GM23338 (cell line): Measurements from ENCODE around the gene SSBP2. TPM values are rescaled to one million over a fixed set of nuclear protein-coding genes. Genes with fewer than 3 reads are reported as not detected.

Source experiments
- ATAC-seq: fragments of 200-7000 bp; cut with Tn5 transposase; 3 replicates; pipeline ENCODE4 v1.9.1; 2020
- DNase-seq: peaks from one replicate; pipeline ENCODE4 v3.0.0-alpha.2; 2015; ENCODE audit warnings: low spot score
- H2AFZ ChIP-seq: fragments of 200-600 bp; sonication (generic); 2 replicates; pipeline ENCODE4 v1.8.0; 2016; ENCODE audit warnings: antibody characterized with exemption, mild to moderate bottlenecking, moderate library complexity
- H3F3A ChIP-seq: fragments of 200-600 bp; sonication (generic); replicated peaks from 2 replicates; pipeline ENCODE4 v1.8.0; 2017; ENCODE audit warnings: antibody characterized with exemption, mixed run types, low read depth
- H3K27ac ChIP-seq: fragments of 200-600 bp; sonication (generic); 2 replicates; pipeline ENCODE4 v1.6.1; 2016; ENCODE audit warnings: low read depth
- H3K27me3 ChIP-seq: fragments of 200-600 bp; sonication (generic); 2 replicates; pipeline ENCODE4 v1.8.0; 2016; ENCODE audit warnings: mild to moderate bottlenecking, mixed run types, moderate library complexity; ENCODE audit not compliant: insufficient read depth
- H3K36me3 ChIP-seq: fragments of 200-600 bp; sonication (generic); 2 replicates; pipeline ENCODE4 v1.8.0; 2016; ENCODE audit warnings: mild to moderate bottlenecking; ENCODE audit not compliant: insufficient read depth
- H3K4me1 ChIP-seq: fragments of 200-600 bp; sonication (generic); 2 replicates; pipeline ENCODE4 v1.8.0; 2016; ENCODE audit warnings: mild to moderate bottlenecking, moderate library complexity; ENCODE audit not compliant: insufficient read depth
- H3K4me2 ChIP-seq: fragments of 200-600 bp; sonication (generic); 2 replicates; pipeline ENCODE4 v1.7.1; 2017; ENCODE audit warnings: mixed run types
- H3K4me3 ChIP-seq: fragments of 200-600 bp; sonication (generic); 2 replicates; pipeline ENCODE4 v1.6.1; 2016; ENCODE audit warnings: mixed run types
- H3K79me2 ChIP-seq: fragments of 200-600 bp; sonication (generic); replicated peaks from 2 replicates; pipeline ENCODE4 v1.8.0; 2017; ENCODE audit warnings: mild to moderate bottlenecking; ENCODE audit not compliant: insufficient read depth
- H3K9me2 ChIP-seq: fragments of 200-600 bp; sonication (generic); 2 replicates; pipeline ENCODE4 v1.8.0; 2017; ENCODE audit not compliant: insufficient read depth
- H4K20me1 ChIP-seq: fragments of 200-600 bp; sonication (generic); replicated peaks from 2 replicates; pipeline ENCODE4 v1.8.0; 2017; ENCODE audit warnings: mild to moderate bottlenecking; ENCODE audit not compliant: insufficient read depth
- H3K27ac Mint-ChIP-seq: 2 replicates; pipeline ENCODE4 v1.8.0; 2020; ENCODE audit warnings: inconsistent platforms, mild to moderate bottlenecking, moderate library complexity, mixed read lengths
- H3K27me3 Mint-ChIP-seq: 3 replicates; pipeline ENCODE4 v1.8.0; 2022; ENCODE audit warnings: low read depth, mild to moderate bottlenecking, moderate library complexity, mixed read lengths, inconsistent platforms; ENCODE audit not compliant: insufficient read depth, poor library complexity
- H3K36me3 Mint-ChIP-seq: 3 replicates; pipeline ENCODE4 v1.8.0; 2021; ENCODE audit warnings: low read depth, mild to moderate bottlenecking, inconsistent platforms, moderate library complexity, mixed read lengths
- H3K4me1 Mint-ChIP-seq: 3 replicates; pipeline ENCODE4 v1.8.0; 2020; ENCODE audit warnings: mild to moderate bottlenecking, inconsistent platforms, mixed read lengths
- H3K4me3 Mint-ChIP-seq: 3 replicates; pipeline ENCODE4 v1.8.0; 2021; ENCODE audit warnings: moderate library complexity, mild to moderate bottlenecking, inconsistent platforms, mixed read lengths
- H3K9me3 Mint-ChIP-seq: 3 replicates; pipeline ENCODE4 v1.8.0; 2020; ENCODE audit warnings: moderate library complexity, mild to moderate bottlenecking, inconsistent platforms, mixed read lengths
- CREB1 ChIP-seq: fragments of 250-450 bp; sonication (Bioruptor Pico); IDR thresholded peaks from 2 replicates; pipeline ENCODE4 v1.5.0; 2020; ENCODE audit warnings: low read depth, mild to moderate bottlenecking, moderate library complexity
- CTCF ChIP-seq, 2 experiments: fragments of 200-600 bp in 1 of 2; sonication (generic) in 1 of 2; conservative IDR thresholded peaks; 2 replicates each; pipeline versions ENCODE4 v1.5.1 to v1.6.1; 2016 to 2017; ENCODE audit warnings: antibody characterized with exemption in 2 of 2, low read depth in 2 of 2, mild to moderate bottlenecking in 2 of 2, moderate library complexity in 1 of 2
- ETS1 ChIP-seq: IDR thresholded peaks from 2 replicates; pipeline ENCODE4 v1.6.1; 2016; ENCODE audit warnings: antibody characterized with exemption
- EZH2 ChIP-seq: fragments of 200-600 bp; sonication (generic); IDR thresholded peaks from one replicate; pipeline ENCODE4 v1.8.0; 2017; ENCODE audit warnings: antibody characterized with exemption, mild to moderate bottlenecking, low read depth; ENCODE audit not compliant: unreplicated experiment
- JUNB ChIP-seq: IDR thresholded peaks from one replicate; pipeline ENCODE4 v1.6.1; 2016; ENCODE audit warnings: antibody characterized with exemption; ENCODE audit not compliant: unreplicated experiment
- NANOG ChIP-seq: IDR thresholded peaks from 2 replicates; pipeline ENCODE4 v1.6.1; 2016; ENCODE audit warnings: antibody characterized with exemption, borderline replicate concordance
- POLR2AphosphoS5 ChIP-seq: IDR thresholded peaks from 2 replicates; pipeline ENCODE4 v1.6.1; 2016; ENCODE audit warnings: antibody characterized with exemption, low read depth
- REST ChIP-seq: IDR thresholded peaks from one replicate; pipeline ENCODE4 v1.6.1; 2018; ENCODE audit warnings: antibody characterized with exemption; ENCODE audit not compliant: unreplicated experiment
- STAT1 ChIP-seq: IDR thresholded peaks from one replicate; pipeline ENCODE4 v1.6.1; 2016; ENCODE audit warnings: antibody characterized with exemption; ENCODE audit not compliant: unreplicated experiment
- ZNF114 ChIP-seq: fragments of 250-450 bp; sonication (Bioruptor Pico); IDR thresholded peaks from 2 replicates; pipeline ENCODE4 v1.5.0; 2020; ENCODE audit warnings: mild to moderate bottlenecking, moderate library complexity
- ZNF331 ChIP-seq: fragments of 250-450 bp; sonication (Bioruptor Pico); IDR thresholded peaks from 2 replicates; pipeline ENCODE4 v1.5.0; 2020; ENCODE audit warnings: low read depth, mild to moderate bottlenecking, moderate library complexity
- ZNF462 ChIP-seq: fragments of 250-450 bp; sonication (Bioruptor Pico); IDR thresholded peaks from 2 replicates; pipeline ENCODE4 v1.5.0; 2020; ENCODE audit warnings: mild to moderate bottlenecking, moderate library complexity
- polyA plus RNA-seq: library from polyadenylated mRNA; unstranded; fragments of >200 nt; fragmentation: Nextera tagmentation; extraction: Ambion mirVana; gene quantifications from 2 replicates; pipeline ENCODE4 v1.2.1, GENCODE V29; 2016
- total RNA-seq: library from RNA; depleted of rRNA; stranded (reverse); fragments of >200 nt; shearing (Covaris generic); gene quantifications from 2 replicates; pipeline ENCODE4 v1.2.3, GENCODE V29; 2014

The SSBP2 gene
- total and polyA plus RNA-seq, 2 experiments from 2014 or later, result 21.5 to 24.7 TPM

DNA sequence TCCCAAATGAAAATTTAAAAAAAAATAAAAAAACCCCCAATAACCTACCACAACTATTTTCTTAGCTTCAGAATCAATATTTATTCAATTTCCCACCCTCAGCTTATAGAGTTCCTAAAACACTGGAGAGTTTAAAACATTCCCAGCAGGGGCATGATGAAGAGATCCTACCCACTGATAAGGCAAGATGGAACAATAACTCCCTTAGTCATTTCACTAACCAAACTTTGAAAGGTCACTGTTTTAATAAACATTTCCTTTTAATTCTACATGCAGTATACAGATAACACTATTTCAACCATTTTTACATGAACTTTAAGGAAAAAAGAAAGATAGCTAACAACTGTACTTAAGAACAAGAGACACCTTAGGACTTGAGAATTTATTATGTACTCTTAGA lies 322.0 kb downstream of the SSBP2 start:
- H3K27ac Mint-ChIP-seq, result no peak overlapping the region
- TF ChIP-seq ZNF331 (CRISPR knock-in tag), result no peak
- TF ChIP-seq POLR2AphosphoS5, result no peak
- no peak for TF ChIP-seq ZNF114 (CRISPR knock-in tag)
- TF ChIP-seq STAT1, result no peak
- no peak for TF ChIP-seq EZH2
- no peak for TF ChIP-seq CREB1 (CRISPR knock-in tag)
- no peak for TF ChIP-seq JUNB
- no peak for TF ChIP-seq CTCF (conservative IDR thresholded peaks at IDR 0.05; ENCODE audit: low read depth in 2 of 2)
- no peak for TF ChIP-seq ETS1
- TF ChIP-seq ZNF462 (CRISPR knock-in tag), result no peak
- TF ChIP-seq NANOG, result no peak
- TF ChIP-seq REST, result no peak

More for the DNA sequence above, 322.0 kb downstream of the SSBP2 start:
- Mint-ChIP-seq H3K4me3 (no peak overlapping the region), H3K27me3 (no peaks in the 10 kb centered on the region), H3K36me3 (peaks cover 5% of the 10 kb centered on the region; the same call in 2 of the 3 replicates), H3K4me1 (peaks cover 13% of the 10 kb centered on the region), H3K9me3 (peaks cover 6% of the 10 kb centered on the region; the same call in 2 of the 3 replicates)
- Histone ChIP-seq H4K20me1 (no peaks in the 10 kb centered on the region), H3K4me1 (peaks cover 11% of the 10 kb centered on the region; the same call in 1 of the 2 replicates), H3K36me3 (no peaks in the 10 kb centered on the region), H3K27me3 (no peaks in the 10 kb centered on the region), H3K27ac (no peak overlapping the region), H3F3A (no peaks in the 10 kb centered on the region), H3K4me2 (no peak overlapping the region), H3K79me2 (no peaks in the 10 kb centered on the region), H2AFZ (no peak overlapping the region), H3K9me2 (no peaks in the 10 kb centered on the region), H3K4me3 (no peak overlapping the region)
- ATAC-seq, result no peak
- no peak for DNase-seq
